Right cardiac atrium (tissue), 5 donors: ENCODE results near the gene LSG1. TPM values are rescaled to one million over a fixed set of nuclear protein-coding genes. Genes with fewer than 3 reads are reported as not detected.

Experiments used
- ATAC-seq, 2 donors: fragments of 200-7000 bp; cut with Tn5 transposase; one replicate each; pipeline versions ENCODE4 v1.8.0 to v1.9.1; 2020; ENCODE audit warnings: moderate library complexity in 2 of 2, mild to moderate bottlenecking in 1 of 2
- DNase-seq, 3 donors: peaks; one replicate each; pipeline ENCODE4 v3.0.0-alpha.2; 2020
- H3K27ac ChIP-seq: one replicate; pipeline ENCODE4 v1.5.1; 2013; ENCODE audit warnings: mild to moderate bottlenecking, low read length, control low read depth, moderate library complexity
- H3K27me3 ChIP-seq: one replicate; pipeline ENCODE4 v1.6.1; 2013; ENCODE audit not compliant: control insufficient read depth, insufficient read depth
- H3K4me1 ChIP-seq: one replicate; pipeline ENCODE4 v1.6.1; 2013; ENCODE audit warnings: low read length; ENCODE audit not compliant: control insufficient read depth, insufficient read depth
- H3K4me3 ChIP-seq: one replicate; pipeline ENCODE4 v1.5.1; 2013; ENCODE audit warnings: low read length, control low read depth
- H3K9me3 ChIP-seq: one replicate; pipeline ENCODE4 v1.6.1; 2013; ENCODE audit warnings: low read length; ENCODE audit not compliant: control insufficient read depth
- WGBS: extraction: QIAGEN DNeasy Blood & Tissue Kit; methylation state at CpG from one replicate; pipeline ENCODE4 v1.1.7; 2013; 5-methylcytosine and 5-hydroxymethylcytosine counted together
- intact Hi-C, 4 donors: fragments of 100-400 bp; cut with DNase I; formaldehyde crosslinking; loops; one replicate each; pipeline versions ENCODE4 v1.11.0 to v1.14.0; 2022 to 2023
- polyA plus RNA-seq: library from polyadenylated mRNA; stranded (reverse); fragments of 200-250 nt; gene quantifications from one replicate; pipeline ENCODE4 v1.2.3, GENCODE V29; 2013
- total RNA-seq, 4 donors: library from RNA; stranded (reverse); fragmentation: NEBNext Ultra II Directional; extraction: Animal tissue kit (Norgen Biotek cat#: 25700); gene quantifications; one replicate each; pipeline ENCODE4 v1.2.1, GENCODE V29; 2021
- donor health status: healthy with polysubstance abuse.
- donor health status: DM: no; HTN: yes; CAD: no.
- donor health status: DM: no; HTN: no; CAD: no.
- donor health status: DM: no; HTN: yes; CAD: no; lungs with severe emphysema.
- donor health status: DM: yes; HTN: yes; CAD: no.

The LSG1 gene
- total and polyA plus RNA-seq, 5 donors = 12.1 to 23.4 (median 17.7) TPM

DNA sequence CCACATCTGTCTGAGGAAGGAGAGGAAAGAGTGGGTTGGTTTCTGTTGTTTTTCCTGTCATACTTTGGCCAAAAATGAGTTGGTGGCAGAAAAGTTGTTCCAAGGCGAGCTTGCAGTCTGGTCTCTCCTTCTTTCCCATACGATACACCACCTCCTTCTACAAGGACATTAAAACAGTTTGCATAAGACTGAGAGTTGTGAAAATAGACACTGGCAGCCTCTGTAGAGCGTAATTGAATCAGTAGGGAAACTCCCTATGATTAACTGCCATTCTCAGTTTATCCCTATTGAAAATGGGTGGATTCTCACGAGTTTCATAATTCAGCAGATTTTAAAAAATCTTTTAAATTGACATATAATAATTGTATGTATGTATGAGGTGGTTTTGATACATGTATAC is 3.7 kb upstream of the LSG1 start:
- Histone ChIP-seq H3K27ac (no peak overlapping the region), H3K4me3 (no peak overlapping the region), H3K9me3 (no peaks in the 10 kb centered on the region), H3K27me3 (no peaks in the 10 kb centered on the region), H3K4me1 (no peaks in the 10 kb centered on the region)
- ATAC-seq (no peak), DNase-seq (no peak)
- intact Hi-C loops = no loop called here
- 36% methylated on average over 4 of the region's 4 CpGs for WGBS

DNA sequence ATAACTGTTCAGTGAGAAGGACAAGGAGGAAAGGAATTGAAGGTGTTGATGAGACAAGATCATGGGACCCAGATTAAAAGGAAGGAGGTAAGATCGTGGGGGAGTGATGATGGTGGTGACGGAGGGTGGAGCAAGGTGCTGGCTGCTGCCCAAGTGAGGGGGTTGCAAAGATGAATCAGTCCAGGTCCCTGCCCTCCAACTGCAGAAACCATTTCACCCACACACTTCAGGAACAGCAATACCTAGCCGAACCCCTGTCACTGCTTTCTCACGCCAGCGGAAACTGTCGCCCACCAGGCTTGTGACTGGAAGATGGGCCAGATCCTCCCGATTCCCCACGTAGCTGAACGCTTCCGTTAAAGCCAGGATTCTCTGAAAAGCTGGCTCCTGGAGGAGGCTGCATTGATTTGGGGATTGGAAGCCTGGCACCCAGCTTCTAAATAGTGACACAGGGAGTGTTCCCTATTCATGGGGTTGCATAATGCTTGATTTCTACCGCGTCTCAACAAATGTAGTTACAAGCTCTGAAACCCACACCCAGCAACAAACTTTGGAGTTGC is 3.2 kb upstream of the LSG1 start:
- no peak for ATAC-seq
- no peak overlapping the region for H3K4me3 ChIP-seq
- intact Hi-C loops = no loop called here
- 37% methylated on average over 12 of the region's 12 CpGs for WGBS
- no peaks in the 10 kb centered on the region for H3K9me3 ChIP-seq
- no peaks in the 10 kb centered on the region for H3K4me1 ChIP-seq
- DNase-seq = peak in 1 of 3 donors; percentile 40
- no peak overlapping the region for H3K27ac ChIP-seq
- no peaks in the 10 kb centered on the region for H3K27me3 ChIP-seq

DNA sequence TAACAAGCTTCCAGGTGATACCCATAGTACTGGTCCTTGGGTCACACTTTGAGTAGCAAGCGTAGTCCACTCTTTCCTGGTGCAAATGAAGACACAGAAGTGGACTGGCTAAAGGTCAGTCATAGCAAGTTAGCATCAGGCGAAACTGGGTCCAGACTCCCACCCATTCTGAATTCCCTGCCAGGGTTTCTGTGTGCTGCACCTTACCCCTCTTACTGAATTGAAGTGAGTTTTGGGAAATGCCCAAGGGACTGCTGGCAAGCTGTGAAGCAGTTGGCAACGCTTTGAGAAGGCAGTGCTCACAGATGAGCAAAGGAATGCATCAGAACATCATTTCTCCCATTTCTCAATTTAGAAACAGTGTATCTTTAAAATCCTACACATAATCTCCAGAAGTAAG is 1.8 kb upstream of the LSG1 start:
- no peak for DNase-seq
- H3K4me3 ChIP-seq = no peak overlapping the region
- intact Hi-C loops = no loop called here
- no peaks in the 10 kb centered on the region for H3K27me3 ChIP-seq
- 79% methylated on average over 3 of the region's 3 CpGs for WGBS
- no peaks in the 10 kb centered on the region for H3K4me1 ChIP-seq
- no peak overlapping the region for H3K27ac ChIP-seq
- H3K9me3 ChIP-seq = no peaks in the 10 kb centered on the region
- no peak for ATAC-seq

DNA sequence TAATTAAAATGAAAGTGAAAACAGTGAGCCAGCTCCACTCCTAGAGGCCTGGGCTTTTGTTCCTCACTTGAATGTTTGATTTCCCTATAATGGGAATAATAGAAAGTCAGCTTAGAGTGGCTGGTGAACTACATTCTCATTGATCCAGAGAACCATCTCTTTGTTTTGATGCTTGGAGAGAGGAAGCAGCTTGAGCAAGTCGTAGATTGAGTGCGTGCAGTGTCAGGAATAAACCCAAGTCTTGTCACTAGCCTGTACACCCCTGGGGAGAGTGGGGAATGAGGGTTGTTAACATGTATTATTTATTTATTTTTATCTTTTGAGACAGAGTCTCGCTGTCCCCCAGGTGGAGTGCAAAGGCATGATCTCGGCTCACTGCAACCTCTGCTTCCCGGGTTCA is 885 bp upstream of the LSG1 start:
- Histone ChIP-seq H3K27me3 (no peaks in the 10 kb centered on the region), H3K4me1 (no peaks in the 10 kb centered on the region), H3K27ac (no peak overlapping the region), H3K4me3 (peak overlapping the region; percentile 99), H3K9me3 (no peaks in the 10 kb centered on the region)
- 36% methylated on average over 5 of the region's 5 CpGs for WGBS
- DNase-seq (no peak), ATAC-seq (peak in 1 of 2 donors; percentile 4)
- intact Hi-C loops = no loop called here

DNA sequence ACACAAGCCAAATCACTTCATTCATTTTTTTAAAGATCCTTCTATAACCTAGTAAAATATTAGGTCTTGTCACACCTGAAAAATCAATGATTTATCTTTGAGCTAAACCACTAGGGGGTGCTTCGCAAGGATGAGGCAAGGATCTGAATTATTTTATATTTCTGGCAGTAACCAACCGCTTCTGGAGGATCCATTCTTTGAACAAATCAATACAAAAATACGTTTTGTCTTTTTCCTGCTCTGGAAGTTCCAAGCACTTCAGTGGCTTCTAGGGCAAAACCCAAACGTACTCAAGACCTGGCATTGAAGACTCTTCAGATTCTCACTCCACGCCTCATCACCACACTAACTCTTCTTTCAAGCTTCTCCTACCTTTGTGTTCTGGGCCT is 486 bp downstream of the LSG1 start:
- Histone ChIP-seq H3K4me1 (no peaks in the 10 kb centered on the region), H3K4me3 (peak overlapping the region; percentile 99), H3K27ac (peak overlapping the region; percentile 28), H3K27me3 (no peaks in the 10 kb centered on the region), H3K9me3 (no peaks in the 10 kb centered on the region)
- intact Hi-C loops = no loop called here
- DNase-seq (no peak), ATAC-seq (peak; percentile 6 to 17)
- WGBS = under 1% methylated on average over 5 of the region's 5 CpGs

DNA sequence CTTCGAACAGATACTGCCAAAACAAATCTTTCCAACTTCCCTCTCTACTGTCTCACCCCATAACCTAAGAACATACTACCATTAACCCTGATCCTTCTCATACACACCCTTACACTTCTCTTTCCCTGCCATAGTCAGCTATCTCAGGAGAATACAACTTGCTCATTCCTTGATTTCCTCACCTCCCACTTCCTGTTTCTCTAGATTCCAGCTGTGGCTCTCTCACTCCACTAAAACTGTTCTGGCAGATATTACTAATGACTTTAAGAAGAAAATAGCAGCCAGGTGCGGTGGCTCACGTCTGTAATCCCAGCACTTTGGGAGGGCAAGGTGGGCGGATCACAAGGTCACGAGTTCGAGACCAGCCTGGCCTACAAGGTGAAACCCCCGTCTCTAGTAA is 4.6 kb downstream of the LSG1 start:
- intact Hi-C loops = no loop called here
- Histone ChIP-seq H3K9me3 (no peaks in the 10 kb centered on the region), H3K4me1 (no peaks in the 10 kb centered on the region), H3K4me3 (no peak overlapping the region), H3K27me3 (no peaks in the 10 kb centered on the region), H3K27ac (no peak overlapping the region)
- DNase-seq (no peak), ATAC-seq (no peak)
- 67% methylated on average over 7 of the region's 7 CpGs for WGBS

DNA sequence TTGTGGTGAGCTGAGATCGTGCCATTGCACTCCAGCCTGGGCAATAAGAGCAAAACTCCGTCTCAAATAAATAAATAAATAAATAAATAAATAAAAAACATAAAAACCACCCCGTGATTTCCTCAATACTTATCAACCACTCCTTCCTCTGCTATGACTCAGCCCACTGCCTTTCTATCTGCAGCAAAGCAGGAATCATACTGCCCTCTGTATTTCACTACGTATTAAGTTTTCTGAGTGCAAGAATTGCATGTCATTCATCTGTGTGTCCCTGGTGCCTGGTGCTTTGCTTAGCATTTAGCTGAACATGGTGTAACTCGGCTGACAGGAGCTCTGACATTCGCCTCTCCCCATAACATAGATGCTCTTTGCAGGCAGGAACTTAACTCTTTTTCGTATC is 7.1 kb downstream of the LSG1 start:
- H3K4me3 ChIP-seq = no peak overlapping the region
- 82% methylated on average over 7 of the region's 7 CpGs for WGBS
- no peak for ATAC-seq
- H3K9me3 ChIP-seq = no peaks in the 10 kb centered on the region
- intact Hi-C loops = no loop called here
- no peak overlapping the region for H3K27ac ChIP-seq
- H3K4me1 ChIP-seq = no peaks in the 10 kb centered on the region
- H3K27me3 ChIP-seq = no peaks in the 10 kb centered on the region
- no peak for DNase-seq

DNA sequence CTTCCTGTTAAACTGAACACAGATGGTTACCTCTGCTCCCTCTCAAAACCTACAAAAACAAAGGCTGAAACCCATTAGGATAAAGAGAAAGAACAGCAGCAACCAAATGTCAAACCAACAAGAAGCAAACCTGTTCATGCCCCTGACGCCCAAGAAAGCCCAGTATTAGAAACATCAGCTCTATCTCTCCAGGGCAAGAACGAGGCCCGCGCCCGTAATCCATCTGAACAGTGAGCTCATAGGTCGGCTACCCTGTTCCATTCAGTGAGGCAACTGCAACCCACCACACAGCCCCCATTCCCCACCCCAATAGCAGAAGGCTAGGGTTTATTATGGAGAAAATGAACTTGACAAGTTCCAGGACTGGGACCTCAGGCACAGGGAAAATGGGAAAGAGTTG is 10.0 kb downstream of the LSG1 start:
- Histone ChIP-seq H3K4me3 (no peak overlapping the region), H3K9me3 (no peaks in the 10 kb centered on the region), H3K27ac (peak overlapping the region; percentile 52), H3K27me3 (no peaks in the 10 kb centered on the region), H3K4me1 (no peaks in the 10 kb centered on the region)
- DNase-seq (no peak), ATAC-seq (peak in 1 of 2 donors; percentile 17)
- WGBS = 56% methylated on average over 6 of the region's 6 CpGs
- intact Hi-C loops = no loop called here

DNA sequence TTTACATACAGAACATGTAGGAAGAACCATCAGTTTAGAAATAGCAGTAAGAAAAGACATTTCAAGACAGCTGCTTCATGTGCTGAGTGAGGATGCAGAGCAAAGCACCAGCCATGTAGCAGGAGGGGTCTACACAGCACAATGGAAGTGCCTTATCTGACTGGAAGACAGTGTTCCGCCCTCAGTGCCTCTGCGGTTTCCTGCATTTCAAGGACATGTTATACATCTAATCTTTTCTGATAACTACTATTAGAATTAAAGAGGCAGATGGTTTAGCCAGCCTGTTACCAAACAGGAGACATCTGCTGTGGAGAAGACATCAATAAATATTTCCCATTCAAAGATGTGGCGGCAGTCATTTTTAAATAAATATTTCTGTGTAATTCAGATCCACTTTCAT is 10.6 kb downstream of the LSG1 start:
- Histone ChIP-seq H3K4me3 (no peak overlapping the region), H3K27me3 (no peaks in the 10 kb centered on the region), H3K4me1 (no peaks in the 10 kb centered on the region), H3K9me3 (no peaks in the 10 kb centered on the region), H3K27ac (no peak overlapping the region)
- intact Hi-C loops = no loop called here
- ATAC-seq (peak; percentile 81 to 88), DNase-seq (no peak)
- WGBS = 36% methylated on average over 3 of the region's 3 CpGs

DNA sequence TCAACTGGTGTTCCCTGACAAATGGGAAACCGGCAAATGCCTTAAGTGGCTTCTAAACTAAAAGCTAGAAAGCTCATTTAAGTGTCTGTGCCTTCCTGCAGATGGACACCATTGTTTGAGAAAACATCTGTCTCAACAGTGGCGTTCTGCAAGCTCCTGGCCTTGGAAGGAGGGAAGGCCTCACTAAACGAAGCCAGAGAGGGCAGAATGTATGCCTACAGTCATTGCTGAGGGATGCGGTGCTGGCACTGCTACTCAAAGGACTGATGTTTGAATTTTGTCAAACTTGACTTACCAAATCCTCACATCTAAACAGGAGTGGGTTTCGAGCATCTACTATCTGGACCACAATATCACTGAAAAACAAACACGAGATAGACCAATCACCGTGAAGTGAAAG is 12.2 kb downstream of the LSG1 start:
- no peaks in the 10 kb centered on the region for H3K9me3 ChIP-seq
- H3K27ac ChIP-seq = peak overlapping the region; percentile 37
- 82% methylated on average over 7 of the region's 7 CpGs for WGBS
- H3K27me3 ChIP-seq = no peaks in the 10 kb centered on the region
- no peak for ATAC-seq
- no peaks in the 10 kb centered on the region for H3K4me1 ChIP-seq
- no peak for DNase-seq
- no peak overlapping the region for H3K4me3 ChIP-seq
- intact Hi-C loops = no loop called here

DNA sequence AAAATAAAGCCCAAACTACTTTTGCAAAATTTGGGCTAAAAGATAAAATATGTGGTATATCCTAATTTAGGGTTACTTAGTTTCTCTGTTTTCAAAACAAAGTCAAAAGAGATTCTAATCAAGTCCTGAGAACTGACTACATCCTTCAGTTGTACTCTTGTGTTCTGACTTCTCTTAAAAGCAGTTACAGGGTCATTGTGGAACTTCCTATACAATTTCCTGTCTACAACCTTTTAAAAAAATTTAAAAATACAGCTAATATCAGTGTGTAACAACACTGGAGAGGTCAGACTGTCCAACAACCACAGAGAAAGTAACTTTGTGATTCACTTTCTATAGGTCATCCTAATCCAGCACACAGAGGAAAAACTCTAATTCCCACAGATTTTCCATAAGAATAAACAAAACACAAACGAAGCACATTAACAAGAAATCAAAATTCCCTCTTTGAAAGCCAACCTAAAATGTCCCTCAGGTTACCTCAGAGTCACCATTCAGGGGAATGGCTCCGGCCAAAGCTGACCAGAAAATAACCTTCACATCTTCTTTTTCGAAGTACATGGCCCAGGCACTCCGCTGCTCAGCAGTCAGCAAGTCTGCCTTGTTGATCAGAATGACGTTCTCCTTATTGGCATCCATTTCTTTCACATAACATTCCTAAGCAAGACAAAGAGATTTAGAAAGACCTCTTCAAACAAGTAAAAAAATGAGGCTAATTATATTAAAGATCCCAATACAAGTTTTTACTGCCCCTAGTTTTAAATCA is 13.3 kb downstream of the LSG1 start:
- Histone ChIP-seq H3K27ac (no peak overlapping the region), H3K9me3 (no peaks in the 10 kb centered on the region), H3K4me3 (no peak overlapping the region), H3K4me1 (no peaks in the 10 kb centered on the region), H3K27me3 (no peaks in the 10 kb centered on the region)
- ATAC-seq (peak; percentile 43 to 57), DNase-seq (no peak)
- WGBS = 68% methylated on average over 5 of the region's 5 CpGs
- intact Hi-C loops = no loop called here
